Prostate gland (tissue), 2 donors: ENCODE results near the gene ATP6AP1. TPM values are rescaled to one million over a fixed set of nuclear protein-coding genes. Genes with fewer than 3 reads are reported as not detected.

Experiments
- DNase-seq: peaks from one replicate; pipeline ENCODE4 v3.0.0-alpha.2; 2019; ENCODE audit warnings: low spot score
- H3K27ac ChIP-seq, 2 donors: fragments of 200-600 bp; sonication (generic); 2 replicates each; pipeline ENCODE4 v1.5.1; 2017 to 2019
- H3K27me3 ChIP-seq: fragments of 200-600 bp; sonication (generic); replicated peaks from 2 replicates; pipeline ENCODE4 v1.5.1; 2019; ENCODE audit not compliant: insufficient read depth
- H3K36me3 ChIP-seq, 2 donors: fragments of 200-600 bp; sonication (generic); 1 replicate in 1 of 2; 2 replicates in 1 of 2; pipeline versions ENCODE4 v1.5.1 to v1.8.1; 2017 to 2019
- H3K4me1 ChIP-seq: fragments of 200-600 bp; sonication (generic); replicated peaks from 2 replicates; pipeline ENCODE4 v1.5.1; 2019
- H3K4me3 ChIP-seq, 2 donors: fragments of 200-600 bp; sonication (generic); 2 replicates each; pipeline ENCODE4 v1.5.1; 2017 to 2019
- H3K9me3 ChIP-seq: fragments of 200-600 bp; sonication (generic); 2 replicates; pipeline ENCODE4 v1.5.1; 2017
- POLR2A ChIP-seq: fragments of 450-650 bp; IDR thresholded peaks from one replicate; pipeline ENCODE4 v1.6.1; 2016; ENCODE audit warnings: antibody characterized with exemption, mild to moderate bottlenecking
- POLR2AphosphoS5 ChIP-seq: sonication (generic); formaldehyde crosslinking; IDR thresholded peaks from one replicate; pipeline ENCODE4 v1.6.1; 2017; ENCODE audit warnings: antibody characterized with exemption
- whole genome bisulfite sequencing: methylation state at CpG from one replicate; pipeline ENCODE4 v1.1.5; 2018; 5-methylcytosine and 5-hydroxymethylcytosine counted together
- intact Hi-C: fragments of 100-400 bp; cut with DNase I; formaldehyde crosslinking; loops from one replicate; pipeline ENCODE4 v1.14.2; 2022
- total RNA-seq, 2 donors: library from RNA; depleted of rRNA; stranded (reverse); fragments of >200 nt; gene quantifications; one replicate each; pipeline ENCODE4 v1.1.0, GENCODE V29; 2016
- TF ChIP-seq, protein P1 (sequence below), 4 experiments: fragments of 200-600 bp in 2 of 4; fragments of 450-650 bp in 2 of 4; sonication (generic) in 2 of 4; IDR thresholded peaks; 1 replicate in 3 of 4; 2 replicates in 1 of 4; pipeline ENCODE4 v1.5.1; 2016 to 2019; ENCODE audit warnings: antibody characterized with exemption in 4 of 4, mild to moderate bottlenecking in 2 of 4, moderate library complexity in 2 of 4

Gene ATP6AP1
- total RNA-seq, 2 donors from 2014 or later, result 110 to 149 TPM

DNA sequence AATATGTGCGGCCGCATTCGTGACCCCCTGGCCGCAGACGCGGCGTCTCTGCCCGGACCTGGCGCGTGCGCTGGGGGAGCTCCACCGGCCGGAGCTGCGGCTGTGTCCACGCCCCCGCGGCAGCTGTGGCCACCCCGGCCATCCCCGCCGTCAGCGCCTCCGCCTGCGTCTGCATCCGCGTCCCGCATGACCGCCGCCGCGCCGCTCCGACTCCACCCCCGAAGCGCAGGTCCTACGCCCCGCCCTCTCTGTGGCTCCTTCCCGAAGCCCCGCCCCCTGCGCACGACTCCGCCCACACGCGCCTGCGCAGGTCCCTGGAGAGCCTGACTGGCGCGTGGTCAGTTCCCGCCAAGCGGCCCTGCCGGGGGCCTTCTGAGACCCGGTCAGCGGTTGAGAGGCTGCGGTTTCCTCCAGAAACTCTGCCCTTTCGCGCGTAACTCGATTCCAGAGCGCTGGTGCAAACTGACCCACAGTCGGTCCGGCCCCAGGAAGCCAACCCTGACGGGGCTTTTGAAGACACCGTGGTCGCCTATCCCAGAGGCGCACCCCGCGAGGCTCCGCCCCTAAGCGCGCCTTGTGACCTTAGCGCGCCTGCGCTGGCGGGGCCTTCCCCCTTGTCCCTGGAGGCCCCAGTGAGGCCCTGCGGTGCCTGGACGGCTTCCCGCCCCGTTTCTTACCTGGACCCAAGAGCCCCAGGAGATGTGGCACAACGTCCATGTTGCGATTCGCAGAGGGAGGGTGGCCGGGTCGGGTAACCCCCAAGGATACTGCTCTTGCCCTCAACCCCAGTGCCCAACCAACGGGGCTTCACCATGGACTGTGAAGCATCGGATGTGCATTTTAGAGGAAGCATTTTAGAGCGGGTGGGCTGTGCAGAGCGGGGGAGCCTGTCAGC lies 50.5 kb downstream of the ATP6AP1 start, which contains the start of gene LAGE3:
Gene LAGE3 (minus strand): TSS at position 554 of the 895 bp plus-strand sequence. CDS start 366 bp downstream, at position 188.
- intact Hi-C loops, result no loop called here

DNA sequence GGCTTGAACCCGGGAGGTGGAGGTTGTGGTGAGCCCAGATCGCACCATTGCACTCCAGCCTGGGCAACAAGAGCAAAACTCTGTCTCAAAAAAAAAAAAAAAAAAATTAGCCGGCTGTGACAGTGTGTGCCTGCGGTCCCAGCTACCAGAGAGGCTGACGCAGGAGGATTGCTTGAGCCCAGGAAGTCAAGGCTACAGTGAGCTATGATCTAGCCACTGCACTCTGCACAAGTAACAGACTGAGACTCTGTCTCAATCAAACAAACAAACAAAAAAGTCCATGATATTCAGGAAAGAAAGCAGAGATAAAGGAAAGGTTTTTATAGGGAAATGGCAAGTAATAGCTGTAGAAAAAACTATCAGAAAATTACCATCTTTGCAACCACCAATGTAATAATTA lies 52.7 kb downstream of the ATP6AP1 start:
- Histone ChIP-seq H3K36me3 (no peaks in the 10 kb centered on the region), H3K4me1 (no peaks in the 10 kb centered on the region), H3K27ac (no peak overlapping the region), H3K9me3 (no peaks in the 10 kb centered on the region), H3K27me3 (no peaks in the 10 kb centered on the region), H3K4me3 (no peak overlapping the region)
- intact Hi-C loops, result no loop called here
- 85% methylated on average over 5 of the region's 5 CpGs for WGBS
- no peak for DNase-seq
- no peak for TF ChIP-seq POLR2AphosphoS5
- TF ChIP-seq POLR2A, result no peak
- TF ChIP-seq, protein P1, sequence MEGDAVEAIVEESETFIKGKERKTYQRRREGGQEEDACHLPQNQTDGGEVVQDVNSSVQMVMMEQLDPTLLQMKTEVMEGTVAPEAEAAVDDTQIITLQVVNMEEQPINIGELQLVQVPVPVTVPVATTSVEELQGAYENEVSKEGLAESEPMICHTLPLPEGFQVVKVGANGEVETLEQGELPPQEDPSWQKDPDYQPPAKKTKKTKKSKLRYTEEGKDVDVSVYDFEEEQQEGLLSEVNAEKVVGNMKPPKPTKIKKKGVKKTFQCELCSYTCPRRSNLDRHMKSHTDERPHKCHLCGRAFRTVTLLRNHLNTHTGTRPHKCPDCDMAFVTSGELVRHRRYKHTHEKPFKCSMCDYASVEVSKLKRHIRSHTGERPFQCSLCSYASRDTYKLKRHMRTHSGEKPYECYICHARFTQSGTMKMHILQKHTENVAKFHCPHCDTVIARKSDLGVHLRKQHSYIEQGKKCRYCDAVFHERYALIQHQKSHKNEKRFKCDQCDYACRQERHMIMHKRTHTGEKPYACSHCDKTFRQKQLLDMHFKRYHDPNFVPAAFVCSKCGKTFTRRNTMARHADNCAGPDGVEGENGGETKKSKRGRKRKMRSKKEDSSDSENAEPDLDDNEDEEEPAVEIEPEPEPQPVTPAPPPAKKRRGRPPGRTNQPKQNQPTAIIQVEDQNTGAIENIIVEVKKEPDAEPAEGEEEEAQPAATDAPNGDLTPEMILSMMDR (IDR thresholded peaks at IDR 0.05), result no peak

More for the DNA sequence above, 50.5 kb downstream of the ATP6AP1 start, which contains the start of gene LAGE3:
- 25% methylated on average over 12 of the region's 85 CpGs for WGBS
- Histone ChIP-seq H3K4me3 (peak within 1 kb of the TSS; percentile 41 to 43), H3K4me1 (no peaks in the 10 kb centered on the region), H3K27ac (peak within 1 kb of the TSS; percentile 72 to 73), H3K27me3 (no peaks in the 10 kb centered on the region), H3K36me3 (no peaks in the 10 kb centered on the region), H3K9me3 (no peaks in the 10 kb centered on the region)
- DNase-seq, result peak; percentile 87
- TF ChIP-seq POLR2A (peak; percentile 82), POLR2AphosphoS5 (peak; percentile 81)
- TF ChIP-seq, protein P1 (IDR thresholded peaks at IDR 0.05), result no peak

DNA sequence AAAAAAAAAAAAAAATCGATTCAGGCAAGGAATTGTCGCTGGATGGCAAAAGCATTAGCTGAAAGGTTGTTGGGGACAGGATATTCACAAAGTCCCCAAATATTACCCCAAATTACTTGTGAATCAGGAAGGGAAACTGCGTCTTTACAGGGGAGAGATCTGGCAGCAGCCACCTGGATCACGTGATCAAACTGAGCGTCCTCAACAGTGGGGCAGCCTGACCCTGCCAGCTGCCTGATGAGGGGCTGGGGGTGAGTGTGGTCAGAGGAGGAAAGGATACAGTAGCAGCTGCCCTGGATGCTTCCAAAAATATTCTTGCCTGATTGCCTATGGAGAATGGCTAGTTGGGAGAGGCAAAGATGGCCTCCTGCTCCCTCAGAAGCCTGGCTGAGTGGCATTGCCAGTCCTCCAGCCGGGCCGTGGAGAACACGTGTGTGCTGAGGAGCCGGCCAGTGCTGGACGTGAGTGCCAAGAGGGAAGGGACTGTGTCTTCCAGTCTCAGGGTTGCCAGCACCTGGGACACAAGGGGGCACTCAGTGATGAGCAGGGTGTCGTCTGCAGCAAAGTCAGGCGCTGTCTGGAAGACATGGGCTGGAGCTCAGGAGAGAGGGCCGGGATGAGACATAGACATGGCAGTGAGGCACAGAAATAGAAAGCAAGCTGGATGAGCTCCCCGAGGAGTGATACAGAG lies 53.6 kb downstream of the ATP6AP1 start:
- Histone ChIP-seq H3K9me3 (no peaks in the 10 kb centered on the region), H3K4me3 (no peak overlapping the region), H3K36me3 (no peaks in the 10 kb centered on the region), H3K27me3 (no peaks in the 10 kb centered on the region), H3K27ac (no peak overlapping the region), H3K4me1 (no peaks in the 10 kb centered on the region)
- DNase-seq, result no peak
- WGBS, result 44% methylated on average over 14 of the region's 14 CpGs
- intact Hi-C loops, result no loop called here
- TF ChIP-seq POLR2A (no peak), POLR2AphosphoS5 (no peak)
- TF ChIP-seq, protein P1 (IDR thresholded peaks at IDR 0.05), result no peak

DNA sequence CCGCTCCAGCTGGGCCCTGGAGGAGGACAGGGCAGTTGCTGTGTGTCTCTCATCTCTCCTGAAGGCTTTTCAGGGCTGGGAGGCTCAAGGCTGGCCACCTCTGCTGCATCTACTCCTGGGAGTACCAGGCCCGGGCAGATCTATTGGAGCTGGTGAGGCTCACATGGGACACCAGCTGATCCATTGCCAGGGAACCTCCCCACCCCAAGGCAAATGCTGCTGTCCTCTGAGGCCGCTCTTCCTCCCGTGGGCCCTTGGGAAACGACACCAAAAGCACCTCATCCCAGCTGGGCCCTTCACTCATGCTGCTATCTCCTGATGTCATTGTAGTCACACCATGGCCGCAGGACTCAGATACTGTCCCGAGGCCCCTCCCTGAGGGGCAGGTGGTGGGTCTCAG lies 54.3 kb downstream of the ATP6AP1 start:
- WGBS, result 77% methylated on average over 5 of the region's 7 CpGs
- Histone ChIP-seq H3K36me3 (no peaks in the 10 kb centered on the region), H3K27ac (no peak overlapping the region), H3K27me3 (no peaks in the 10 kb centered on the region), H3K4me3 (no peak overlapping the region), H3K9me3 (no peaks in the 10 kb centered on the region), H3K4me1 (no peaks in the 10 kb centered on the region)
- intact Hi-C loops, result no loop called here
- no peak for TF ChIP-seq POLR2AphosphoS5
- TF ChIP-seq, protein P1 (IDR thresholded peaks at IDR 0.05), result no peak
- no peak for TF ChIP-seq POLR2A
- DNase-seq, result no peak
